ENCODE data around the gene INPP4A.

The INPP4A gene

DNA sequence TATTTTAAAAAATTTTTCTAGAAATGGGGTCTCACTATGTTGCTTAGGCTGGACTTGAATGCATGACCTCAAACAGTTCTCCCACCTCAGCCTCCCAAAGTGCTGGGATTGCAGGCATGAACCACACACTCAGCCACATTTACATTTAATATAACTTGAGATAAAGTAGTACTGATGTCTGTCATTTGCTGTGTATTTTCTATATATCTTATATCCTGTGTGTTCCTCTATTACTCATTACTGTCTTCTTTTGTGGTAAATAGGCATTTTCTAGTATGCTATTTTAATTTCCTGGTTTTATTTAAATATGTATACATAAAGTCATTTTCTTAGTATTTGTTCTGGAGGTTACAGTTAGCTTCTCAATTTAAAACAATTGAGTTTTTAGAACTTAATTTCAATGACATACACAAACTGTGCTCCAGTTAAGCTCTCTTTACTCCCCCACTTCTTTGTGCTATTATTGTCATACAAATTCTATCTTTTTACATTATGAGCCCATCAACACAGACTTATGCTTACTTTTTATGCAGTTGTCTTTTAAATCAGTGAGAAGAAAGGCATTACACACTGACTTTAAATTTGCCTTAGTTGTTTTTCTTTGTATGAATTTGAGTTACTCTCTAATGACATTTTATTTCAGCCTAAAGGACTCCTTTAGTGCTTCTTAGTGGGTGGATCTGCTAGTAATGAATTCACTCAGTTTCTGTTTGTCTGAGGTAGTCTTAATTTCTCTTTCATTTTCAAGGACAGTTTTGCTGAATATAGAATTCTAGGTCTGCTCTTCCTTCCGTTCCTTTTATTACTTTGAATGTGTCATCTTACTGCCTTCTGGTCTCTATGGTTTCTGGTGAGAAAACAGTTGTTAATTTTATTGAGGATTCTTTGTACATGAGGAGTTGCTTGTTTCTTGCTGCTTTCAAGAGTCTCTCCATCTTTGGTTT is 6.2 kb upstream of the INPP4A start:
- DNase-seq = no peak

DNA sequence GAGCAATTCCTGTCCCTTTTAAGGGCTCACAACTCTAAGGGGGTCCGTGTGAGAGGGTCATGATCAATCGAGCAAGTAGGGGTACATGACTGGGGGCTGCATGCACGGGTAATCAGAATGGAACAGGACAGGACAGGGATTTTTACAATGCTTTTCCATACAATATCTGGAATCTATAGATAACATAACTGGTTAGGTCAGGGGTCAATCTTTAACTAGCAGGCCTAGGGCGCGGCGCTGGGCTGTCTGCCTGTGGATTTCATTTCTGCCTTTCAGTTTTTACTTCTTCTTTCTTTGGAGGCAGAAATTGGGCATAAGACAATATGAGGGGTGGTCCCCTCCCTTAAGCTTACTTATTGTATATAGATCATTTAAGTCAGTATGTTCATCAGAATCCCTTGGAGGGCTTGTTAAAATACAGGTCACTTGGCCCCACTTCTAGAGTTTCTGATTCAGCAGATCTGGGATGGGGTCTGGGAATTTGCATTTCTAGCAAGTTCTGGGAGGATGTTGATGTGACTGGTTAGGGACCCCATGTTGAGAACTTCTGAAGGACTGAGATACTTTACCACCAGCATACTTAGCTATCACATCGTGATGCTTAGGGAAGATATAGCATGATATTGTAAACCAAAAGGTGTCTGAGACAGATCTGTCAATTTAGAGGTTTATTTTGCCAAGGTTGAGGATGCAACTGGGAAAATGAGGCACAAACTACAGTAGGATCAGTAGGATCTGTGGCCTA is 2.8 kb upstream of the INPP4A start:
- DNase-seq = no peak

DNA sequence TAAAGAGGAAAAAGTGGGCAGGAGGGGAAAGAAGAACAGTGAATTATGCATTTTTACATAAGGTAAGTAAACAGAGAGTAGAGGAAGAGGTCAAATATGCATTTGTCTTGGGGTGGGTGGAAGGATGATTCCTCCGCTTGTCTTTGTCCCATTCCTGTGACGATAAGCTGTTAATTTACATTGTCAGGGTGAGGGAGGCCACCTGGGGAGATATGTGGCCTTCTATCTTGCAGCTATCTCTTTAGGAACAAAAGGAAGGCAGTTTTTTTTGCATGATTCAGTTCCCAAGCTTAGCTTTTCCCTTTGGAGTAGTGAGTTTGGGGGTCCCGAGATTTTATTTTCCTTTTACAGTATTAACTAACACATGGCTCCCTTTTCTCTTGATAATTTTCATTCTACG is 2.2 kb upstream of the INPP4A start:
- DNase-seq = no peak

DNA sequence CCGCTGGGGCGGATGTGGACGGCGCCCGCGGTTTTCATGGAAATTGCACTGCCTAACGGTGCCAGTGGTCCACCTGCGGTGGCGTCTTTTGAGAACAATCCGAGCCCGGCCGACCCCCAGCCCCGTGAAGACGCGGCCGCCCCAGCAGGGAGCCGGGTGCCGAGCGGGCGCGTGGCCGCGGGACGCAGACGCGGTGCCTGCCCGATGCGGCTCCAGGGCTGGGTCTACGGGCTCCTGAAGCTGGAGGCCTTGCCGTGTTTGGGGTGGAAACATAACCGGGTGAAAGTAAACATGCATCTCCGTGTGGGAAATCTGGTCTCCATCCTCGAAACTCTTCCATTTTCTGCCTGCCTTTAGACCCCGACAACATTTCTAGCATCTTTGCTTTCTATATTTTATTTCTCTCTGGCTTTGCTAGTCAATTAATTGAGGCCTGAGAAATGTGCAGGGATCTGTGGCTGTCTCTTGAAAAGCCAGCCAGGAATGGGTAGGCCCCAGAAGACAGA is 572 bp downstream of the INPP4A start:
- DNase-seq = no peak

DNA sequence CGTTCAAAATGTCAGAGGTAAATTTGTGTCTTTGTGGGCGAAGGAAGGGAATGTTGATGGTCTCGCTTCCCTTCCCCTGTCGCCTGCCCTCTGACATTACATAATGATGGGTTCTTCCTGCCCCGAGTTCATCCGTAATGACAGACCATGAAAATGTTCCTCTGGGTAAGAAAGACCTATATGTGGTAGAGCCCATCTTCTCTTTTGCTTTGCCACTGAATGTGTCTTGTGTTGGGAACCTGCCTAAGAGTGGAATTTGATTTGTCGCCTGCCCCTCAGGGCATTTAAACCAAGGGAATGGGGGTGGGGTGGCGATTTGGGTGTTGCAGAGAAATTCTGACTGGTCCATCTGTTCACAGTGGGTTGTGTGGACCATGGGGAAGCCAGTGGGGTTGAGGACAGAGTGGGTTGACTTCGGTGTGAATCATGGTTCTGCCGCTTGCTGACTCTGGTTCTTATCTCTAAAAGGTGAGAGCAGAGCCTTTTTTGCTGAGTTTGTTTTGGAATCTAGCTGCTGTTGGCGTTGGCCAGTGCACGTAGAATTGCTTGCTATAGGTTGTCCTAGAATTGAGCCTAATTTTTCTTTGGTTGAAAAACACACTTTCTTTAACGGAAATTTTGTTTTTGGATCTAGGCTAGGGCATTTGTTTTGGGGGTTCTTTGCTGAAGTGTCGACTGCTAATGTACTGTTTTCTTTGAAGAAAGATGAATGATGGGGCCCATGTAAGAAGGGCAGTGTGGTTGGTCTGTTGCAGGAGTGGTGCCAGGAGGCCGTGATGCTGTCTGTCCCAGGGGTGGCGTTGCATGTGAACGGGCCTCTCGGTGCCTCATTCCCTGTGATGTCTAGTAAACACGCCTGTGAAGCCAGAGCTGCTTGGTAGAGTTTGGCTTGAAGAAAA is 1.3 kb downstream of the INPP4A start:
- DNase-seq = no peak

DNA sequence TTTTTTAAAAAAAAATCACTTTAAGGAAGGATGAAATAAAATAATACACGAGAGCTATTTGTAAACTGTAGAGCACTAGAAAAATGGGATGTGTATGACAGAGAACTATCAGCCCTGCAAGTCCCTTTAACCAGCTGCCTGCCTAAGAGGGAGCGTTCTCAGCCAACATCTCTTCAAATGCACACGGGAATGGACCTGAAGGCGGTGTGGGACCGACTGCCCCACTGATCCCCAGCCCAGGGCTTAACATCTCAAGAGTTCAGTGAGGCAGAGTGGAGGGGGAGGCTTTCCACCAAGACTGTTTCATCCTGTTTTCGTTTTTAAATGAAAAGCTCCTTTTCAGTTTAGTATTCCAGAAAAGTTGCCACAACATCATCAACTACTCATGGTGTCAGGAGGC is 2.2 kb downstream of the INPP4A start:
- DNase-seq = no peak

DNA sequence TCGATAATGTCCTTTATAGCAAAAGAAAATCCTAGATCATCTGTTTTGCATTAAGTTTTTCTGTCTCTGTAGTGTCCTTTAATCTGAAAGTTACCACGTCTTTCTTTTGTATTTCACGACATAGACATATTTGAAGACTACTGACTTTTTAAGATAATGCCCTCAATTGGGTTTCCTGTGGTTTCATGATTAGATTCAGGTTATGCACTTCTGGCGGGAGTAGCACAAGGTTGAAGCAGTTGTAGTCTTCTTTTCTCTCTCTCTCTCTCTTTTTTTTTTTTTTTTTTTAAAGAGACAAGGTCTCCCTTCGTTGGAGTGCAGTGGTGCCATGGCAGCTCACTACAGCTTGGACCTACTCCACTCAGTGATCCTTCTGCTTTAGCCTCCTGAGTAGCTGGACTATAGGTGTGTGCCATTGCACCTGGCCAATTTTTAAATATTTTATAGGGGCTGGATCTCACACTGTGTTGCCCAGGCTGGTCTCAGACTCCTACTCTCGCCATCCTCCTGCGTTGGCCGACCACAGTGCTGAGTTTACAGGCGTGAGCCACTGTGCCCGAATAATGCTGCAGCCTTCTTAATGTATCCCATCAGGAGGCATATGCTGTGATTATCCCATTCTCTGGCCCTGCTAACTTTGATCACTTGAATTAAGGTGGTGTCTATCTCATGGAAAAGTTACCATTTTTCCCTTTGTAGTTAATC is 3.9 kb downstream of the INPP4A start:
- DNase-seq = no peak

DNA sequence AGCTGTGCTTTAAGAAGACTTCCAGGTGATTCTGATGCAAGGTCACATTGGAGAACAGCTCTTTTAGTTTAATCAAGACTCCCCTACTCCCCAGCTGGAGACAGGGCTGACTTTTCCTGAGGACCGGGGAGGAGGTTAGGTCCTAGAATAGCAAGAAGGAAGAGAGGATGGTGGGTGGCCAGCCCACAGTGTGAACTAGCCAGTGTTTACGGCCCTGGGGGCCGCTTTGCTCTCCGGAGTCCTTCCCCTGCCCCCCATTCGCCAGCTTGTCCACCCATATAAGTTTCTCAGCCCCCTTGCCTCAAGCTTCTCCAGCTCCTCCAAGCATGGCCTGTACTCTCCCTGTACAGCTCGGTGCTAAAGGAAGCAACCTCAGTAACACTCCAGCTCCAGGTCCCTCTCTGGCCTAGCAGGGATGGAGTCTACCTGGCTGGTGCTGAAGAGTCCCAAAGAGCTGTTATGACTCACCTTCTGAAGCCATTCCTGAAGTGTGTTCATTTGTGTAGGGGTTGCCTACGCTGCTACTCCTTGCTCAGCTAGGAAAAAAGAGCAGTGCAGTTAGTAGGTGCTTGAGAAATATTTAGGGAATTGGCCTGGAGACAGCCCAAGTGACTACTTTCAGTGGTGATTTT is 7.9 kb downstream of the INPP4A start:
- no peak for DNase-seq

DNA sequence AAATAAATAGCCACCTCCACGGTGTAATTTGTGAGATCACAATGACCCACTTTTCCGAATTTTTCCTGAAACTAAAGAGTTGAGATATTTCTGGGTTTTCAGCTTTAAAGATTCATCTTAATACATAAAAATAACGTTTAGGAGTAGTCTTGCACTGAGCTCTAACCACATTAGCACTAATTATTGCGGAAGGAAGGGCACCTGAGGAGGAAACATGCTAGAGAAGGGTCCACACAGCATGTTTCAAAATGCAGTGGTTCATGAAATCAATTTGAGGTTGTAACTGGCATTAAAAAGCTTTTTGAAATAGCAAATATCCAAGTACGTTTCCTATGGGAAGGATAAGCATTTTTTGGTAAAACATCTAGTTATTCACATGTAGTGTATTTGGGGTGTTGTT is 8.4 kb downstream of the INPP4A start:
- DNase-seq = no peak

DNA sequence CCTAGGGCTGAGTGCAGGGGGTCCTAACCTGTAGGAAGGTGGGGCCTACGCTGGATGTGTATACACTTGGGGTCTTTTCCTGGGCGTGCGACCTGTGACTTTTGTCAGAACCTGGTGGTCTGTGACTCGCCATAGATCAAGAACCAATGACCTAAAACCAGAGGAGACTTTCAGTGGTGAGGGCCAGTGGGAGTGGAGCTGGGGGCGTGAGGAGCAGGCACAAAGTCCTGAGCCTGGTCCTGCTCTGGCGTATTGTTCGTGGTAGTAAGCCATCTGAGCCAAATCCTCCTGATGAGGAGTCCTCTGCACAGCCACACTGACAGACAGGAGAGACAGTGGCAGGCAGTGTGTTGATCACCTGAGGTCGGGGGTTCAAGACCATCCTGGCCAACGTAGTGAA is 8.9 kb downstream of the INPP4A start:
- DNase-seq = no peak

DNA sequence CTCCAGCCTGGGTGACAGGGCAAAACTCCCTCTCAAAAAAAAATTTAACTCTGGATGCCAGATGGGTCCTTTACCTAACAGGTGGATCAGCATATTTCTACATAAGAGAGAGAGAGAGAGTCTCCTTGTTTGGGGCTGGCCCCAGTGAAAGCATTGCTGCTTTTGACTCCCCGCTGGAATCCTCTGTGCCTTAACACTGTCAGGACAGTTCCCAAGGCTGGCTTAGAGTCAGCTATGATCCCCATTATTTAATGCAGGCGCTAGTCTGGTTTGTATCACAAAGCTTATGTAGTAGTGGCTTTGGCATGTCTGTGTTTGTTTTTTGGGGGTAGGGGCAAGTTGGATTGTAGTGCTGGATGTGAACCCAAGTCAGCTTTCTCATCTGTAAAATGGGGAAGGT is 9.4 kb downstream of the INPP4A start:
- no peak for DNase-seq

DNA sequence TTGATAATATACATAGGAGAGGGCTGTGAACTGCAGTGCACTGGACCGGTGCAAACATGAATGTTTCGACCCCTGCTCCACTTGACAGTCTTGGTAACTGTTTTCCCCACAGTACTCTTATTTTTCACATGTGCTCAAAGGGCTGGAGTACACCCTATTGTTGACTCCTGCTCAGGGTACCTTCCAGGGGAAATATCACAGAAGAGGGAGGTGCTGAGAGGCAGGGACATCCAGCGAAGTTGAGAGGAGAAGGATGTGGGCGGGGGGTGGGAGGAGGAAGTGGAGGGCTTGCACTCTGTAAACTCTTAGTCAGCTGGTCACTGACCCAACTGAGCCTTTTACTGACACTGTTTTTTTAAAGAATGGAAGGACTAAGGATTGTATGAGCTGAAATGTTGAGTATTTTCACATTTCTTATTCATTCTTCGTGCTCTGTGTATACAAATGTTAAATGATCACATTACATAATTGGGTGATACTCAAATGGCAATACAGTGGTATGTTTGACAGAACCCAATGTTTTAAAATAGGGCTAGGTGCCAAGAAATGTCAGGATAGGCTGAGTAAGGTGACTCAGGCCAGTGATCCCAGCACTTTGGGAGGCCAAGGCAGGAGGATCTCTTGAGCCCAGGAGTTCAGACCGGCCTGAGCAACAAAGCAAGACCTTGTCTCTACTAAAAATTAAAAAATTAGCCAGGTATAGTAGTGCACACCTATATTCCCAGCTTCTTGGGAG is 10.0 kb downstream of the INPP4A start:
- DNase-seq = no peak

DNA sequence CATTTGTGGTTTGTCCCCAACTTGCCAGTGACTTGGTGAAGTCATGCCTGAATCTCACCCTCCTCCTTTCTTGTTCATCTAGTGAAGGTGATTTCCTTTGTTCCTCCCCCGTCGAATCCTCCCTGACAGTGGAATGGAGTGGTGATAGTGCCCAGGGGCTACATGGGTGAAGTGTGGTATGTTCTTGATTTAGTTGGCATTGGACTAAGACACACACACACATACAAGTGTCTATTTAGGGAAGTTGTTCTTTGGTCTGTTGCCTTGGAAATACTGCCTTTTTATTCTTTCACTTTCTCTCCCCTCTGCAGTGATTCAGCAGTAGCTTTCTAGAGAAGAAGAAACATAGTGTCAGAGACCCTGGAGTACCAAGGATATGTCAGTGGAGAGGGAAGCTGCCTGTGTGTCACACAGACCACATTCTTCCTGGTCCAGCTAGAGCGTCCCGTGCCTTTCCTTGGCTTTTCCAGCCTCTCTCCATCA is 10.9 kb downstream of the INPP4A start:
- no peak for DNase-seq

DNA sequence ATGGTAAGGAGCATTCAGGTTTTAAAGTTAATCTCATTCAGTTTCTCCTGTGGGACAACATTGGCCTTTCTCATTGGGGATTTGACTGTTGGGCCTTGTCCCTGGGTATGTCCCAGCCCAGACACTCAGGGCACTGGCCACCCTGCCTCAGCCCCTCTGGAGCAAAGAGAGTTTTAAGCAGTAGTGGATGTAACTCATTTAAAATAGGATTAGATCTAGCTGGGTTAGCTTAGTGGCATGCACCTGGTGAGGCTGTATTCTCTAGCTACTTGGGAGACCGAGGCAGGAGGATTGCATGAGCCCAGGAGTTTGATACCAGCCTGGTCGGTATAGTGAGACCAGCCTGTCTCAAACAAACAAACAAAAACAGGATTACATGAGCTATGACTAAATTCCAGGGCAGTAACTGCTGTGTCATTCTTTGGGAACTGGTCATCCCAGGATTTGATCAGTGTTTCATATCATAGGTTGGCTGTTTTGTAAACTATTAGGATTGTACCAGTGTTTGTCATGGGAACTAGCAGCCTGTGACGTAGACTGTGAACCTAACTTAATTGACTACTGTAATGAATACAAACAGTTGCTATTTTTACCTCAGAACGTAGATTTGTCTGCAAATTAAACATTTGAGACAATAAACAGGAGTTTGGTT is 12.5 kb downstream of the INPP4A start:
- DNase-seq = no peak

DNA sequence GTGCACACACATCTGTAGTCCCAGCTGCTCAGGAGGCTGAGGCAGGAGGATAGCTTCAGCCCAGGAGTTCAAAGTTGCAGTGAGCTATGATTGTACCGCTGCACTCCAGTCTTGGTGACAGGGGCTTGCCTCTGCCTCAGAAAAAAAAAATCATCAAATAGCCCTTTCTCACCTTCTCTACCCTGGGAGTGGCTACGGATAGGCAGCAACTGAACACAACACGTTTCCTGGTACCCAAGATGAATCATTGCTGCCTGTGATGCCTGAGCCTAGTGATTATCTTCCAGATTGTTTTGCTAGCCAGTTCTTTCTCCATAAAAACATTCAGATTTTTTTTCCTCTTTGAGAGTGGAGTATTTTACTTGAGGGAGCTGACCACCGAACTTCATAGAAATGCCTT is 13.5 kb downstream of the INPP4A start:
- no peak for DNase-seq

DNA sequence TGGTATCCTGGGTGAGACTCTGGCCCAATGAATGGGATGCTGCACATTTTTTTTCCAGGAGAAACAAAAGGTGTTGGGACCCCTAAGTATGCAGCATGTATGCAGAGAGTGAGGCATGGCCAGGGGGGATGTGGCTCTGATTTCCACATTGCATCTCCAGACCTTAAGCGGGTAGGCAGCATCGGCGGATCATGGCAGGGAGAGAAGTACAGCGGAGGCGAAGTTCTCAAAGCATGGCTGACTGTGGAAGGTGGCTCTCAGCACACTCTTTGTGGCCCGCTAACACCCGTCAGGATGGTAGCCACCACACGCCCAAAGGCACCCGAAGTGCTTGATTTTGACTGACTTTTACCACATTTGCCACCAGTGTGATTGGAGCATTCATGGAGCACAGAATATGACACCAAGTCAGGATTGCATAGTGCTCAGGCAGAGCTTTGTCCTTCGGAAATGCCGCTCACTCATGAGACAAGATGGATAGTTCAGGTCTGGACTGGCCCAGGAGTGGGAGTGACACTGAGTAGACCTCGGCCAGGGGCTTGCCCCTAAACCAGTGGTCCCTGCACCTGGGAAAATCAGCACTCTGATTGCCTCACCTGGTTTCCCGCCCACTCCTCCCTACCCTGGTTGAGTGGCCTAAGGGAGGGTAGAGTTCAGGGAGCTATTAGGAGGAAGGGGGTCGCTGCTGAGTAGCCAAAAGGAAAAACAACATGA is 14.2 kb downstream of the INPP4A start:
- no peak for DNase-seq

DNA sequence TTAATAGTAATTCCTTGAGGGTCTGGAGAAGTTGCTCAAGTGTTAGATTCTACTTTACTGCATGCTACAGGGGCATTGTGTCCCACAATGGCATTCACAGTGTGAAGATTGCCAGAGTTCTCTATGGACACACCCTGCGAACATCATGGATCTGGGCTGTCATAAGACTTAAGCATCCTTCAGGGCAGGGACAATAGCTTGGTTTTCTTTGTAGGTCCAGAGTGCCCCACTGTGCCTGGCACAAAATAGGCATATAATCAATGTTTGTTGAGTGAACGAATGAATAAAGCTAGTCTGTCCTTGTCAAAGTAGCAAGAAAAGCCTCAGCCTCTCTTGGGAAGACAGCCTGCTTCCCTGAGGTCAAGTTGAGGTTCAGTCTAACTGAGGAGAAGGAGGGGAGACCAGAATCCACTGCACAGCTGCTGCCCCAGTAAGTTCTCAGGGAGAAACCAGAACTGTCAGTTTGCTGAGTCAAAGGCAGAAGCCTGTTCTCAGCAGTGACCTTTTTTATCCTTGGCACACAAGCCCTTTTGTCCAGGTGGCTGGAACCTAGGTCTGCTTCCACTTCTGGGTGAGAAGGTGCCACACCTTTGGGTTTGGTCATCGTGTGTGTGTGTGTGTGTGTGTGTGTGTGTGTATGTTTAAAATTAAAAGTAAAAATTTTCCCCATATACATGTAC is 15.0 kb downstream of the INPP4A start:
- no peak for DNase-seq

DNA sequence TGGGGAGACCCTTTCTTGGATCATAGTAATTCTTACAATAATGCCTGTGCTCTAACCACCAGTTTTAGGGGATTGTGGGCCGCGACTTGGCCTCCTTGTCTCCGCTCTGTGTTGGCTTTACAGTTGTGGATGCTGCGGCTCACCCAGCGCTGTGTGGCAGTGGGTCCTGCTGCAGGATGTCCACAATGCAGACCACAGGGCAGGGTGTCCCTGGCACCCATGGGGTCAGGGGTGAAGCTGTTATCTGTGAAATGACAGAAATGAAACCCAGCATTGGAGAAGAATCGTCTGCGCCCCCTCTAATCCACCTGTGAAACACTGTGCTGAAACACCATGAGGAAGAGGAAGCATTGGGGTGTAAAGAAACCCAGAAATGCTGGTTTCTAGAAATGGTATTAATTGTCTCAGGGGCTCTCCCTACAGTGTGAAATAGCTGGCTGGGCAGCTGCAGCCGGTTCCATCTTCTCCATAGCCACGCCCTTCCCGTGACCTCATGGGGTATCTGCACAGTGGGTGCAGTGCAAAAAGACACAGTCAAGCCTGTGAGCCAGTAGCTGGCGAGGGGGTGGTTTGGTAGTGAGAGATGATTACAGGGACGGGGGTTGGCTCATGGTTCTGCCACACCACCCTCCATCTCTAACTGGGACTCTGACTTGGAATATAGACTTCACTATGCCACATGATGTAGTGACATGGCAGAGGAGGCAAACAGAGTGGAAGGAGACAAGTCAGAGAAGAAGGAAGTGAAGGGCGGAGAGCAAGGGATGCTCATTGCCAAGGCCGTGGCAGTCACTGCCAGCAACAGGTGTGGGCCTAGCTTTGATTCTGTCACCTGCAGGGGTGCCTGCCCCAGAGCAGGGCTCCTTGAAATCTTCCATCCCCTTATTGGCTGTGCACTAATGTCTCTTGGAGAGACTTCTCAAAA is 16.2 kb downstream of the INPP4A start:
- DNase-seq = no peak
